GF-D8 (cell line): ENCODE results near the gene RPS5.
"Not testable (repeated sequence)": the region's sequence is repeated elsewhere in the genome, so short reads cannot be mapped to it uniquely, and the experiment has no call there.

ENCODE experiments used
- DNase-seq: peaks from one replicate; lab custom pipeline; 2025; lab: John Stamatoyannopoulos, UW

RPS5 gene

DNA sequence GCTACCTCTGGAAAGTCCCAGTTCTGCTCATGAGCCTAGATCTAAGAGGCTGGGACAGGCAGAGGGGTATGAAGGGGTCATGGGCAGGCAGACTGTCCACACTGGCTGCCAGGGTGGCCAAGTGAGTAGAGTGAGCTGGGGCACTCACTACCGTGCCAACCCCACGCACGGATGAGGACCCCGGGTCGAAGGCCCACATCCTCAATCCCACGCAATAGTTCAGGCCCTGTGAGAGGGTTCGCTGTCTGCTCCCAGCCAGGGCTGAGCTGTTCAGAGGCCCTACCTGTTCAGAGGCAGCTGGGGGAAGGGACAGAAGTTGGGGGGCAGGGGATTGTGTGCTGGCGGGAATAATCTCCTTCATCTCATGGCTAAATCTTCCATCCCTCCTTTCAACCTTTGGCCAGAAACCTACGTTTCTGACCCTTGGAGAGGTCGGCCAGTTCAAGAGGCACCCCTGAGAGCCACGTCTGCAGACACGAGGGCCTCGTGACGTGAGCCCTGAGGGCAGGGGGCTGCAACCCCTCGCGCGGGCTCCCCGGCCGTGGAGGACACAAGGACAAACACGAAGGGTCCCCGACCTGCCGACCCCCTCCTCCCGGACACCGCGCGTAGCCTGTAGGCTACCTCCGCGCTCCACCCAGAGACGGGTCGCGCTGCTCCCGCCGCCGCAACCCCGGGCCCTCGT is 1.0 kb upstream of the RPS5 start:
- no peak for DNase-seq

DNA sequence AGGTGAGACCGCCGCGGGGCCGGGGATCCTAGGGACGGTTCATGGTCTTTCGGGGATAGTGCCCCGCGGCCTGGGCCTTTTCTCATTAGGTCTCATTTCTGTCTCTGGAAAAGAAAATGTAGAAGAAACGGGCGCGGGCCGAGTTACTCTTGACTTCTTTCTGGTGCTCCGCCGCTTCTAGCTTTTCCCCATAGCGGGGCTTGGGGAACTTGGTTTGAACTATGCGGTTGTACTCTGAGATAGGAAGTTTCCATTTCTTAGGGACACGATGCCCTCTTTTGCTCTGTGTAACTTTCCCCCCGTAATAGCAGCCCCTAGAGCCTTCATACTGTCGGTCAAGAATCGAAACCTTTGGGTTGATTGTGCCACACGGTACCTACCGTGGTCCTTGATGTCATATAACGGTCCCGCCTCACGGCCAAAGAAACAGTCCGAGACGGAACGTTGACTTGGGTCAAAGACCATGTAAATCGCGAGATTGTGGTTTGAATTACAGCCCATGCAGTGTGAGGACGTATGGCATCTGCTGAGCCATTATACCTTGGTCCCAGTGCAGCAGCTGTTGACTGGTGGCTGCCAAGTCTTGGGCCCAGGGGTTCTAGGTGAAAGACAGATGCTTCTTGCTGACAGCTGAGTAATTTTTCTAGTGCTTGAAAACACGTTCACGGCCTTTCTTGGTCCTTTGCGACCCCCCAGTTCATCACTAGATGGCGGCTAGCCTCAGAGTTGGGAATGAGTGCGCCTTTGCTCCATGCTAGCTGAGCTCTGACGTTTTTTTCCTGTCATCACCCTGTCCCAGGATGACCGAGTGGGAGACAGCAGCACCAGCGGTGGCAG is 487 bp downstream of the RPS5 start:
- no peak for DNase-seq

DNA sequence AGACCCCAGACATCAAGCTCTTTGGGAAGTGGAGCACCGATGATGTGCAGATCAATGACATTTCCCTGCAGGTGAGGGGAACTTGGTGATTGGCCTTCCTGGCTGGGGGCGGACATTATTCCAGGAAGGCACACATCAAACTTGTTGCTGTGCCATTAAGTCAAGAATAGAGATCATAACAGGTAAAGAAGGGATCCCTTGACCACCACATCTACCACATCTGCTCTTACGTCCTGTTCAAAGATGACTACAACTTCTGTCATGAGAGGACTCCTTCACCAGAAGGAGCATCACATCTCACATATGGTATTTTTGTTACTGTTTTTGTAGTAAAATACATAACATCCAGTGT is 1.1 kb downstream of the RPS5 start:
- no peak for DNase-seq

DNA sequence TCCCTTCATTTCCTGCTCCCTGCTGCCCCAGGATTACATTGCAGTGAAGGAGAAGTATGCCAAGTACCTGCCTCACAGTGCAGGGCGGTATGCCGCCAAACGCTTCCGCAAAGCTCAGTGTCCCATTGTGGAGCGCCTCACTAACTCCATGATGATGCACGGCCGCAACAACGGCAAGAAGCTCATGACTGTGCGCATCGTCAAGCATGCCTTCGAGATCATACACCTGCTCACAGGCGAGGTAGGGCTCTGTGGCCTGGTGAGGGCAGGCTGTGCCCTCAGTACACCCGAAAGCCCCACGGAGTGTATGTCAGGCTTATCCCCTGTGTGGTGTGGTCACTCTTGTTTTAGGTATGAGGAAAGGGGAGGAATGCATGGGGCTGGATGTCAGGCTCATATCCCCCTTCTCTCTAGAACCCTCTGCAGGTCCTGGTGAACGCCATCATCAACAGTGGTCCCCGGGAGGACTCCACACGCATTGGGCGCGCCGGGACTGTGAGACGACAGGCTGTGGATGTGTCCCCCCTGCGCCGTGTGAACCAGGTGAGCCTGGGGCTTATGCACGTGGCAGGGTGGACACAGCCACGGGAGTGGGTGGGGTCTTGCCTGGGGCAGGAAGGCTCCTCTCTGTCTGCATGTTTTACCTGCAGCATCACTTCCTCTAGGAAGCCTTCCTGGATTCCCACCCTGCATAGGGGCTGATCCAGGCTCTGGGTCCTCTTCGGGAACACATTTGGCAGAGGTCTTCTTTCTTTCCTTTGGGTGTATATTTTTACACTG is 6.1 kb downstream of the RPS5 start:
- no peak for DNase-seq

DNA sequence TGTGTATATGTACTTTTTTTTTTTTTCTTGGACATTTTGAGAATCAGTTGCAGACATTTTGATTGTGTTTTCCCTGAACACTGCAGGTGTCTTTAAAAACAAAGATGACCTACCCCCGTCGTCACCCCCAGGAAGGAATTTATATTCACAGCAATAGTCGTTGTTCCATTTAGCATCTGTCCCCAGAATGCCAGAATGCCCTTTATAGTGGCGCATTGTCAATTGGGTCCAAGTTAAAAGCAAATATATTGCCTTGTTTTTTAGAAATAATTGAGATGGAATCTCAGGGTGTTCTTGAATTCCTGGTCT is 6.6 kb downstream of the RPS5 start:
- DNase-seq: no peak

DNA sequence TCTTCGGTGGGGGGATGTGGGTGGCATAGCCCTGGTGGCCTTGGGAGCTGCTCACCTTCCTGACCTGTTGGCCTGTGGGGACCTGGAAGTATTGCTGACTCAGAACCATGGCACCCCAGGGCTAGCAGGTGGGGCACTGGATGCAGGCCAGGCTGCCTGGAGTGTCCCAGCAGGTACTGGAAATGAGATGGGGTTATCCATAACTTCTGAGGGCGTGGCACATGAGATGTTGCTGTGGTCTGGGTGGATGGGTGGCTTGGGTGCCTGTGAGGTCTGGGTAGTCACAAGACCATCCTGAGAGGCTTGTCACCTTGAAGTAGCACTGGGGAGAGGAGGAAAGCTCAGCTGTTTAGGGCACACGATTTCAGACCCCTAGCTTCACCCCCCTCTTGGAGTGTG is 7.8 kb downstream of the RPS5 start:
- DNase-seq: no peak

DNA sequence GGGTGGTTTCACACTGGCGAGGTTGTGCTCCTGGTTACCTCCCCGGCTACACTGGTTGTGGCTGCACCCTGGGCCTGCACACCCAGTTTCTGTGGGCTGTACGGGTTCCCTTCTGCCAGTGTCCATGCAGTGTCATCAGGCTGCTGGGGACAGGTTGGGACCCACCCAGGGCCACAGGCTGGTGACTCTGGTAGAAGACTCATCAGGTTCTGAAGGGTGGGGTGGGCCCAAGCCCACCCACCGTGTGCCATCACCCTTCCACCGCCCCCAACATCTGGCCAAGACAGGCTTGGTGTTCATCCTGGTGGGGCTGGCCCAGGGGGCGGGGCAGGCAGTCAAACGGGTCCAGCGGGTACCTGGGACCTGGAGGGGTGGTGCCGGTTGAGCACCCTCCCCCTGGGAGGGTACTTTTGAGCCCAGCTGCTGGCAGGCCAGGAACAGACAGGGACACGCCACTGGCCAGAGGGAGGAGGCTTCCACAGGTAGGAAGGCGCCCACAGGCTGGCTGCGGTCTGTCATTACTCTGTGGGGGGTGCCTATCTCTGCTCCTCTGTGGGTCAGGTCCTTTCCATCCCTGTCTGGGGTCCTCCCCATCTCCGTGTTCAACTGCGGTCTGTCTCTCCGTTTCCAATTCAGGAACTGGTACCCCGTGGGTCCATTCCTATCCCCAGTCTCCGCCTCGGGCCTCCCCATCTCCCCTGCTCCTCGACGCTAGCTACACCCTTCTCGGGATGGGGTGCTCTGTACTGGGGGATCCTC is 8.3 kb downstream of the RPS5 start, which contains the start of gene RNF225:
TSS of gene RNF225 (plus strand) at position 437 of the 759 bp plus-strand sequence. CDS start 434 bp downstream, outside the sequence.
- no peak for DNase-seq

DNA sequence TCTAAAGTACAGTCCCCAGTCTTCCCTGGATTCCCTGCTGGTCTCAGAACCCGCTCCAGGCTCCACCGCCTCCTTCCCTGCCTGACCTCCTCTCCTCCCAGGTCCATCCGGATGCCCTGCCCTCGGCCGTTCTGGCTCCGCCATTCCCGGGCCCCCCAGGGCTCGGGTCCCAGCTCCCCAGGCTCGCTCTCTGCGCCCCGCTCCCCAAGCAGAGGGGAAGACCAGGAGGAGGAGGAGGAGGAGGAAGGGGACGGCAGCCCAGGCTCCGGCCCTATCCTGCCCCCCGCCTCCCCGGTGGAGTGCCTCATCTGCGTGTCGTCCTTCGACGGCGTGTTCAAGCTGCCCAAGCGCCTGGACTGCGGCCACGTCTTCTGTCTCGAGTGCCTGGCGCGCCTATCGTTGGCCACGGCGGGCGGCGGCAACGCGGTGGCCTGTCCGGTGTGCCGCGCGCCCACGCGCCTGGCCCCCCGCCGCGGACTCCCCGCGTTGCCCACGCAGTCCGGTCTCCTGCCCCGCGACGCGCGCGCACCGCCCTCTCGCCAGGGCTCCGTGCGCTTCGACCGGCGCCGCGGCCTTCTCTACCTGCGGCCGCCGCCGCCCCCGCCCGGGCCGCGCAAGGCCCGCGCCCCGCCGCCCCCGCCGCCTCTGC is 9.0 kb downstream of the RPS5 start:
- DNase-seq: no peak

DNA sequence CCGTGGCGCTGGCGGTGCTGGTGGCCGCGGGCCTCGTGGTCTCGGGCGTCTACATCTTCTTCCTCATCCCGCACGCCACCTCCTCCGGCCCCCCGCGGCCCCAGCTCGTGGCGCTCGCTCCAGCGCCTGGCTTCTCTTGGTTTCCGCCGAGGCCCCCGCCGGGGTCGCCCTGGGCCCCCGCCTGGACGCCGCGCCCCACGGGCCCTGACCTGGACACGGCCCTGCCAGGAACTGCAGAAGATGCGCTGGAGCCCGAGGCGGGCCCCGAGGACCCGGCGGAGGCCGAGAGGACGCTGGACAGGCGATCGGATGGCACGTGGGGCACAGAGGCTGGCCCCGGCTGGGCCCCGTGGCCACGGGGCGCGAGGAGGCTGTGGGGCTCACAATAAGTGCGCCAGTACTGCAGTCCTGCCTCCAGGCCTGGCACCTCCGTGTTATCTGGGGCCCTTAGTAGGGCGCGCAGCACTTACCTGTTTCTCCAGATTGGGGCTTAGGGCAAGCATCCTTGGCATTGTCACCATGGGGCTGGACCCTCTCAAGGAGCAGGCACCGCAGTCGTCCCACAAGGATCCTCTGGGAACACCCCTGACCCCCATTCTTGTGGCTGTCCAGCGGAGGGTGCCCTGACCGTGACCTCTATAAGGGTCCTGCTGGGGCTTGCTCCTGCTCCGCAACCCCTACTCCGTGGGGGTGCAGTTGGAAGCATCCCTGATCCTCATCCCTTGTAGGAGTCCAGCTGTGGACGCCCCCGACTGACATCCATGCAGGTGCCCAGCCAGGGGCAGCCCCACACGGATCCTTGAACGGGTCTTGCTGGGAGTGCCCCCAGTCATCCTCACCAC is 9.8 kb downstream of the RPS5 start:
- no peak for DNase-seq

DNA sequence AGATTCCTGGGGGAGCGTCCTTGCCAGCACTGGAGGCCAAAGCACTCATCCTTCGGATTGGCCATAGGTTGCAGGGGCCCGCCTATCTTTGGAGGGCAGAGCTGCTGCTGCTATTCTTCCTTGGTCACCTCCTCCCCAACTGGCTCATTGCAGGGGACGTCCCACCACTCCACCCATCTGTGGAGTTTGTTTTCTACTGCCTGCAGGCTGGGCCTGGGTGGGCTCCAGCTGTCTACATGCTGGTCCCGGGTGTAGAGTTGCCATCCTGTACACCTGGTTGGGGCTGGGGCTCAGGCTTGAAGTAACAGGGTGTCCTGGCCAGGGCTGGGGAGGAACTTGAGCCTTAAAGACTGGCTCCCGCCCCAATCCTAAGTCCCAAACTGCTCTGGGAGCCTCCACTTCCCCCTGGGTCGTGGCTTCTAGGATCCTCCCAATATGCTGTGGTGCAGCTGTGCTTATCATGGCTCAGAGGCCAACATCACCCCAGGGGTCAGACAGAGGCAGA is 10.5 kb downstream of the RPS5 start:
- no peak for DNase-seq

DNA sequence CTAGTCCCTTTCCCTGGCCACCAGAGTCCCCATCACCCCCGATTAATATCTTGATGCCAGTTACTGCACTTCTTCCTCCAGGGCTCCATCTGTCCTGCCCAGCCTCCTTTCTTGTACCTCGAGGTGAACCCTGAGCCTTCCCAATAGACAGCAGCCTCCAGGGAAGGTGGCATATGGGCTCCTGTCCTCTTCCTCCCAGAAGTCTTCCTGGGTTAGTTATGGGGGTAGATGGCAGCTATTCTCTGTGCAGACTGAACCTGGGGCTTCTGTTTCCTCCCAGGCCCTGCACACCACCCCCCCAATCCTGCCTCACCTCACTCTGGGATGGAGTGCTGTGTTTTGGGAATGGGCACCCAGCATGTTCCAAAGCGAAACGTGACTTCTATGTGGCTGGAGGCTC is 11.0 kb downstream of the RPS5 start:
- DNase-seq: no peak

DNA sequence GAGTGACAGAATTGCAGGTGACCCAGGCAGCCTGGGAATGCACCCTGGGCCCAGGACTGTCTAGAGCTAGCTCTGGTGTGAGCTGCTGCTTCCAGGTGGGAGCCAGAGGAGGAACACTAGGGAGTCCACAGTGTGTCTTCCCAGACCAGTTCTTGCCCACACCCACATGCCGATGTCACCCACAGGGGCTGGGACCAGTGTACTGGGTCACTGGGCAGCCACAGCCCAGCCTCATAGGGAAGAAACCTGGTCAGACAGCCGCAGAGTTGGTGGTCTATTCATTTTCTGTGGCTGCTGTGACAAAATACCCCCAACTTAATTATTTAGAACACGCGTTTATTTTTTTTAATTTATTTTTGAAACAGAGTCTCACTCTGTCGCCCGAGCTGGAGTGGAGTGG is 11.5 kb downstream of the RPS5 start:
- no peak for DNase-seq

DNA sequence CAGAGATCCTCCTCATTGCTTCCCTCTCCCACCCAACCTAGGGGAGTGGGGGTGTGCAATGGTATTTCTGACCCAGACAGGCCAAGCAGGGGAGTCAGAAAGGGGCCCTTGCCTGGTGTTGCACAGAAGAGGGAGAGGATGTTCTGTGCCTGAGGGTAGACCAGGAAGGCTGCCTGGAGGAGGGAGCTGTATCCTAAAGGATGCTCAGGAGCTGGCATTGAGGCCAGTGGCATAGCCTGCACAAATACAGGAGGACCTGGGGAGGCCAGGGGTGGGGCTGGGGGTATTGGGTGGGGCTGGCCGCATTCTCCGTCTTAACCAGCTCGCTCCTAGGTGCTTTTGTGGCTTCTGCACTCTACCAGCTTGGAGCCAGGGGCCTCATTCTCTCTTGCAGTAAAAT is 12.8 kb downstream of the RPS5 start:
- no peak for DNase-seq

DNA sequence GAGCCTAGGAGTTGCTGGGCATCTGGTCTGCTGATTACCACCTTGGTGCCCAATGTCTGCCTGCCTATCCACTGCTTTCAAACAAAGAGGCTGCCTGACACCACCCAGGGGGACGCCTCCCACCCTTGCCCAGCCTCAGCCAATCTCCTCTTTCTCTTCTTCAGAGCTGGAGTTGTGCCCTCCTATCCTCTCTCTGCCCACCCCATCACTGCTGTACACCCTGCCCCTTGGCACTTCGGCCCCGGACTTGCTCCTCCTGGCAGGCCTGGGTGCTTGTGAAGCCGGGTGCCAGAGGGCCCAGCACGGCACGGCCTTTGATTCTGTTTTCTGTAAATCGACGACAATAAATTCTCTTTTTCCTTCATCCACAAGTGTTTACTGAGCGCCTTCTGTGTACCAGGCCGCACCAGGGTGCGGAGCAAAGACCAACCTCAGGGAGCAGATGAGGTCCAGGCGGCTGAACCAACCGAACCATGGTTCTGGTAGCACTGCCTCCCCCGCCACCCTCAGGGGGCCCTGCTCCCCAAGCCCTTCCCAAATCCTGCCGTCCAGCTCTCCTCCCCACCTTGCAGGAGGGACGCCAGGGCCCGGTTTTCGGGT is 13.3 kb downstream of the RPS5 start:
- no peak for DNase-seq

DNA sequence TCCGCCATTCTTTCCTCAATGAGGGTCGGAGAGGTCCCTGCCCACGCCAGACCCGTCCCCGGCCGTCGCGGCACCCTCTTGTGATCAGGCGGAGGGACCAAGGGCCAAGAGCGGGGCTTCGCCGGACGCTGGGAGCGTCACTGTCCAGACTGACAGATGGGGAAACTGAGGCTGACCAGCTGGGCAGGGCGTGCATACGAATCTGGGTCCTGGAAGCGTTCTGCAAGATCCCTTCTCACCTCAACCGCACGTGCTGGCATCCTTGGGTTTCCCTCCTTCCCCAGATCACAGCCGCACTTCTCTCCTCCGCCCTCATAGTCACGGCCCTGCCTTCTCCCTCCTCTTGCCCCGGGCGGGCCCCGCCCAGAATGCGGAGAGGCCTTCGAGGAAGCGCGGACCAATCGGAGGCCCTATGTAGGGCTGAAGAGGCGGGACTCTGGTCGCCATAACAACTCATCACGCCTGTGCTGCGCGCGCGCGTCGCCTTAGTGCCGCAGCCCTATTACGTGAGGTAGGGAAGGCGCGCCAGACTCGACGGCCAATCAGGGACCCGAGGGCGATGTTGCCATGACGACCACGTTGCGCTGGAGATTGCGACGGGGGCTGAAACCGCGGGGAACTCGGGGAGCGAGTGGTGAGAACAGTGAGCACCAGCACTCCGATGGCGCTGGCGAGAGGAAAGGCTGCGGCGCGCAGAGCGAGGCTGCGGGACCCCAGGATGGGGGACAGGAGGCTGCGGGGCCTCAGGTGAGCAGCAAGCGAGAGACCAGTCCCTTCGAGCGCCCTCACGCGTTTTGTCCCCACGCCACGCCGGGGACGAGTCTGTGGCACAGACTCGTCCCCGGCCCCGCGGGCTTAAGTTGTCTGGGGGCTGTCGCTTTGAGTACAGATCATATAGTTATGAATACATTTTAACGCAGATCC is 14.1 kb downstream of the RPS5 start:
- DNase-seq: peak; percentile 97

DNA sequence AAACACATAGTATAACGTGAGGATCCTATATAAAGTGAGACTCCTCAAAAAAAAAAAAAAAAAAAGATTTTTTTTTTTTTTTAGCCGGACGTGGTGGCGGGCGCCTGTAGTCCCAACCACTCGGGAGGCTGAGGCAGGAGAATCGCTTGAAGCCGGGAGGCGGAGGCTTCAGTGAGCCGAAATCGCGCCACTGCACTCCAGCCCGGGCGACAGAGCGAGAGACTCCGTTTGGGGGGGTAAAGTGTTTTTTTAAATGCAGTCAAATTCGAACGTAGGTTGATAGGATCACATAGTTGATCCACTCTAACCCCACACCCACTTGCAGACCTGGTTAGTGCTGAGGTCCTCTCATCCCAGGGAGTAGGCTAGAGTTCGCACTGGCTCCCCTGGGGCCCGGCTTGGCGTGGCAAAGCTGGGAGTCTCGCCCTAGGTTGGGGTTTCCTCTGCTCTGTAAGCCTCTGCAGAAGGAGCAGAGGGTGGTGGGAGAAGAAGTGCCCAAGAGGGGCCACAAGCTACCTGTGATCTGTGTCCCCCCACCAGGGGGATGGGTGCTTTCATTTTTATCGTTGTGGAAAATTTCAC is 14.9 kb downstream of the RPS5 start:
- no peak for DNase-seq

DNA sequence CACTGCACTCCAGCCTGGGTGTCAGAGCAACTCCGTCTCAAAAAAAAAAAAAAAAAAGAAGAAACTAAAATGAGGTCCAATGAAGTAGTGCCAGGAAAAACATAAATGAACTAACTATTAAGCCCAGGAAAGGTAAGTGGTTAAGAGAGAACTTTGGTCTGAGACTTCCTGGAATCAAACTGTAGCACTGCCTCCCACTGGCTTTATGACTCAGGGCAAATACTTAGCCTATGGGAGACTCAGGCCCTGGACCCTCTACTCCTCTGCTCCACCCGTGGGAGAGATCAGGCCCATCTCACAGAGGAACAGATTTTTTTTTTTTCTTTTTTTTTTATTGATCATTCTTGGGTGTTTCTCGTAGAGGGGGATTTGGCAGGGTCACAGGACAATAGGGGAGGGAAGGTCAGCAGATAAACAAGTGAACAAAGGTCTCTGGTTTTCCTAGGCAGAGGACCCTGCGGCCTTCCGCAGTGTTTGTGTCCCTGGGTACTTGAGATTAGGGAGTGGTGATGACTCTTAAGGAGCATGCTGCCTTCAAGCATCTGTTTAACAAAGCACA is 16.9 kb downstream of the RPS5 start:
- not testable (repeated sequence) for DNase-seq
